Prostate gland (tissue), 2 donors: ENCODE measurements around the gene FGF7.

Experiments used
- POLR2A ChIP-seq: fragments of 450-650 bp; IDR thresholded peaks from one replicate; pipeline ENCODE4 v1.6.1; 2016; ENCODE audit warnings: antibody characterized with exemption, mild to moderate bottlenecking
- TF ChIP-seq, protein P1 (sequence below), 4 experiments: fragments of 200-600 bp in 2 of 4; fragments of 450-650 bp in 2 of 4; sonication (generic) in 2 of 4; IDR thresholded peaks; 1 replicate in 3 of 4; 2 replicates in 1 of 4; pipeline ENCODE4 v1.5.1; 2016 to 2019; ENCODE audit warnings: antibody characterized with exemption in 4 of 4, mild to moderate bottlenecking in 2 of 4, moderate library complexity in 2 of 4

DNA sequence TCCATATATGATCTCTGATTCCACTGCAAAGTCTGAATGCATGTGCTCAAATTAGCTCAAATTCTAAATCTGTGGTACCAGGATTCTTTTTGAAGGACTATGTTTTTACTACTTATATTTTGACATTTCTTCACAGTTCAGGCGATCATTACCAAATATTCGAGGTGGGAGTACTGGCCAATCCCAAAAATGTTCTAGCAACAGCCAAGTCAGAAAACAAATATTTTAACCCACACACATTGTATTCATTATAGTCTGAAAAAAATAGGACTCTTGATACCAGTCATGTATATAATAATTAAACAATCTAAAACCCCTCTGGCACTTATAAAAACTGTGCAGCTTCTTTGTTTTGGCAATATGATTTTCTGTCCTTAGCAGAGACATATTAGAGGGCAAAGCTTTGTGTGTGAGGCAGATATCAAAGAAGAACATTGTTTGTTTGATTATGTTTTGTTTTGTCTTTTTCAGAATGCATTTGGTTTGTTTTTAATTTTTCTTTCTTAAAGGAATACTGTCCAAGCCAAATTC is 37.4 kb downstream of the FGF7 start:
- TF ChIP-seq, protein P1, sequence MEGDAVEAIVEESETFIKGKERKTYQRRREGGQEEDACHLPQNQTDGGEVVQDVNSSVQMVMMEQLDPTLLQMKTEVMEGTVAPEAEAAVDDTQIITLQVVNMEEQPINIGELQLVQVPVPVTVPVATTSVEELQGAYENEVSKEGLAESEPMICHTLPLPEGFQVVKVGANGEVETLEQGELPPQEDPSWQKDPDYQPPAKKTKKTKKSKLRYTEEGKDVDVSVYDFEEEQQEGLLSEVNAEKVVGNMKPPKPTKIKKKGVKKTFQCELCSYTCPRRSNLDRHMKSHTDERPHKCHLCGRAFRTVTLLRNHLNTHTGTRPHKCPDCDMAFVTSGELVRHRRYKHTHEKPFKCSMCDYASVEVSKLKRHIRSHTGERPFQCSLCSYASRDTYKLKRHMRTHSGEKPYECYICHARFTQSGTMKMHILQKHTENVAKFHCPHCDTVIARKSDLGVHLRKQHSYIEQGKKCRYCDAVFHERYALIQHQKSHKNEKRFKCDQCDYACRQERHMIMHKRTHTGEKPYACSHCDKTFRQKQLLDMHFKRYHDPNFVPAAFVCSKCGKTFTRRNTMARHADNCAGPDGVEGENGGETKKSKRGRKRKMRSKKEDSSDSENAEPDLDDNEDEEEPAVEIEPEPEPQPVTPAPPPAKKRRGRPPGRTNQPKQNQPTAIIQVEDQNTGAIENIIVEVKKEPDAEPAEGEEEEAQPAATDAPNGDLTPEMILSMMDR (IDR thresholded peaks at IDR 0.05) = no peak
- no peak for TF ChIP-seq POLR2A
